ENCODE data around the gene KNG1.
A peak's percentile ranks its signal among the peaks of the same experiment; 100 is the strongest.

The KNG1 gene

DNA sequence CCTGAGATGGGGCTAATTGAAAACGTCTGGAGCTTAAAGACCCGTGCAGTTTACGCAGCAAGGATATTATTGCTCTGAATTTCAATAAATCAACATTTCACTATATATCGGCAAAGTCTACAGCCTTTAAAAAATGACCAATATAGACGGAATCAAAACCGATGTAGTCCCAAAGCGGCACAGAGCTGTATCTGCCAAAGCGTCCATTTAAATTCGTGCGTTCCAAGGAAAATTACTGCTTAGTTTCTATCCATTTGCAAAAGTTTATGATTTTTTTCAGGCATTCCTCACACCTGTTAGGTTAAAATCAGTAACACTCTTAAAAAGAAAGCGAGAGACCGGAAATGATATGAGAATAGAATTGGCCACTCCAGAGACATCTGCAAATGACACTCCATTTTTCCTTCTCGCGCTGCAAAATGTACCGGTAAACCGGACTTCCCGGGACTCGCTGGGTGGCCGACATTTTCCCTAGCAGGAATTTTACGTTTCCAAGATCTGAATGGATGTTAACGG is 65.4 kb downstream of the KNG1 start:
- no peak for DNase-seq

DNA sequence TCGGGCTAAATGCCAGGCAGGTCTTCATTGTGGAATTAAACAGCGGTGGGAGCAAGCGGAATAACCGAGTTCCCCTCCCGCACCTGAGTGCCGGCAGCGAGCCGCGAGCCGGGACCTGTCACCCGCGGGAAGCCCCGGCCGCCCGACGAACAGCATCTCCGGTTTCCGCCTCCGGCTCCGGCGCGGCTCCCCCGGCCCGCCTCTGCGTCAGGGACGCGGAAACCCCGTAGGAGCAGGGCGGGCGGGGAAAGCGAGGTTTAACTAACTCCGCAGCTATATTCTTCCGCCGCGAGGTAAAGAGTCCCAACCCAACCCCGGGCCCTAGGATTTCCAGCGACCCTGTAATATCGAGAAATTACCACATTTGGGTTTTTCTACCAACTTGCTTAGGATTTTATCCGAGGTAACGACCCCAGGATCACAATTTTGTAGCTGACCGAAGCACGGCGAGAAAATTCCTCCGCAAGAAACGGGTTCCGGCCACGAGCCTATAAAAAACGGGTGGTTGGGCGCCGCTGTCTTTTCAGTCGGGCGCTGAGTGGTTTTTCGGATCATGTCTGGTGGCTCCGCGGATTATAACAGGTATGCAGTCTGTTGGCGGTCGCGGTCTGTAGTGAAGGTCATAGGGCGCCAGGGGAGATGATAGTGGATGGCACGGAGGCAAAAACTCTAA is 66.0 kb downstream of the KNG1 start, which contains the start of gene EIF4A2:
TSS of gene EIF4A2 (plus strand) at position 520 of the 673 bp plus-strand sequence. CDS start at position 554, 34 bp downstream.
- peak; percentile 84 for DNase-seq

DNA sequence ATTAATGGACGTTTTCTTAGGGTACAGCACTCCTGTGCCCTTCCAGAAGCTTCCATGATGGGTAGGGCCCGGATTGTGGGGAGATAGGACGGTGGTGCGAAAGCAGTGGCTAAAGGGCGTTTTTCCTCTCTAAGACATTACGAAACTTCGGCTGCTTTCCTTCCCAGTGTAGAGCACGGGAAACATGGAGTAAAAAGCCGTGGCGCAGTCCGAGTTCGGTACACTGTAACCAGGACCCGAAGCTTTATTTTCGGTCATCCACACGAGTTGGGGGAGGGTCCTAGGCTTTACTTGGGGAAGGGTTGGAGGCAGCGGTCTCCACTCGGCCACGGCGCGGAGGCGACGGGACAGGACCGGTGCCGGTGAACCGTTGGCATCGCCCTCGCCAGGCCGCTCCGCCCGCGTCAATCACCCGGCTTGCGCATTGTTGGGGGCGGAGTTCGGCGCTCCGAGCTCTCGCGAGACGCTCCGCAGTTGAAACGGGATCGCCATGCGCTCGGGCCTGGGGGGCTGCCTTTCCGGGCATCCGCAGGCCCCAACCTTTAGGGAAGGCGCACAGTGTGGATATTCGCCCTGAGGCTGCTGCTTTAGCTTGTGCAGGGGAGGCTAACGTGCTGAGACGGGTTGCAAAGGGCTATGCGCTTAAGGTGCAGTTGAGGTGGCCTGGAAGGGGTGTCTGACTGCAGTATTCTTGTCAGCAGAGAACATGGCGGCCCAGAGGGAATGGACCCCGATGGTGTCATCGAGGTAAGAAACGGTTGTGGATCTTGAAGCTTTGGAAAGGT is 66.8 kb downstream of the KNG1 start:
- DNase-seq, result peak; percentile 45

DNA sequence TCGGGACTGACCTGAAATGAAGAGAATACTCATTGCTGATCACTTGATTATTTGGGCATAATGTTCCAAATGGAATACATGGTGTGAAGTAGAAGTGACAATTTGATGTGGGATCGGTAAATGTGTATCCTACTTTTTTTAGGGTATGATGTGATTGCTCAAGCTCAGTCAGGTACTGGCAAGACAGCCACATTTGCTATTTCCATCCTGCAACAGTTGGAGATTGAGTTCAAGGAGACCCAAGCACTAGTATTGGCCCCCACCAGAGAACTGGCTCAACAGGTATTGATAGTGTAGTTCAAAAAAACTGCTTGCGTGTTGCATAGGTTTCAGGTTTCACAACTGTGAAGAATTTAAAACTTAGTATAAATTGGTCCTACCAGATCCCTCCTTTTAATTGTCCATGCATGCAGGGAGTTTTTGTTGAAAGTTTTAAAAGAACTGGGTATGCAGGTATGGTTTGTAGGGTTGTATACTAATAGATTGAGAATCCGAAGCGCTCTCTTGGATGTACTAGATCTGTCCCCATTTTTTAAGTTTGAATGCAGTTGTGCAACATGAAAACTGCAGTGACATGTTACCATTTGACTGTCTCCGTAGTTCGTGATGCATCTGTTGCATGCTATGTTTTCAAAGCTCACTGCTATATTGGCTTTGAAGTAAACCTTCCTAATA is 67.8 kb downstream of the KNG1 start:
- no peak for DNase-seq

DNA sequence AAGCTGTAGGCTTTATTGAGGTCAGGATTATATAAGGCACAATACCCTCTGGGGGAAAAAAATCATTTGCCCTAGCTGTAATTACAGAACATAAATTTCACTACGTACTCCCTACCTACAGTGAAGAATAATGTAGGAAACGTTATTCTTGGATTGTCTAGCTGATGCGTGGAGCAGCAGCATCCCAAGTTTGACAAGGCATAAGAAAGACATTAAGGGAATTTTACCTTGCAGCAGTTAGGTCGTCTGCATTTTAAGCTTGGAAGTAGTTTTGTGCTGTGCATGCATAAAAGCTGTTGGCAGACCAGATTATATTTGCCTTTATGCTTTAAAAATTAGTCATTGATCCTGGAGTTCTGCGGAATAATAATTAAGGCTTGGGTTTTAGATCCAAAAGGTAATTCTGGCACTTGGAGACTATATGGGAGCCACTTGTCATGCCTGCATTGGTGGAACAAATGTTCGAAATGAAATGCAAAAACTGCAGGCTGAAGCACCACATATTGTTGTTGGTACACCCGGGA is 68.4 kb downstream of the KNG1 start:
- no peak for DNase-seq

DNA sequence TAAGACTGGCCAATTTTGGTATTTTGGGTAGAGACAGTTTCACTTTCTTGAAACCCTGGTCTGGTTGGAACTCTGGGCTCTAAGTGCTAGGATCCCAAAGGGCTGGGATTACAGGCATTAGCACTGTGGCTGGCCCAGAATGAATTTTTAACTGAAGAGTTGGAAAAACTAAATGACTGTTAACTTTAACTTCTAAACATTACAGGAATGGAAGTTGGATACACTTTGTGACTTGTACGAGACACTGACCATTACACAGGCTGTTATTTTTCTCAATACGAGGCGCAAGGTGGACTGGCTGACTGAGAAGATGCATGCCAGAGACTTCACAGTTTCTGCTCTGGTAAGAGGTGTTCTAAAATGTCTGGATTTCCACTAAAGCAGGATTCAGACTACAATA is 69.8 kb downstream of the KNG1 start:
- DNase-seq, result no peak

DNA sequence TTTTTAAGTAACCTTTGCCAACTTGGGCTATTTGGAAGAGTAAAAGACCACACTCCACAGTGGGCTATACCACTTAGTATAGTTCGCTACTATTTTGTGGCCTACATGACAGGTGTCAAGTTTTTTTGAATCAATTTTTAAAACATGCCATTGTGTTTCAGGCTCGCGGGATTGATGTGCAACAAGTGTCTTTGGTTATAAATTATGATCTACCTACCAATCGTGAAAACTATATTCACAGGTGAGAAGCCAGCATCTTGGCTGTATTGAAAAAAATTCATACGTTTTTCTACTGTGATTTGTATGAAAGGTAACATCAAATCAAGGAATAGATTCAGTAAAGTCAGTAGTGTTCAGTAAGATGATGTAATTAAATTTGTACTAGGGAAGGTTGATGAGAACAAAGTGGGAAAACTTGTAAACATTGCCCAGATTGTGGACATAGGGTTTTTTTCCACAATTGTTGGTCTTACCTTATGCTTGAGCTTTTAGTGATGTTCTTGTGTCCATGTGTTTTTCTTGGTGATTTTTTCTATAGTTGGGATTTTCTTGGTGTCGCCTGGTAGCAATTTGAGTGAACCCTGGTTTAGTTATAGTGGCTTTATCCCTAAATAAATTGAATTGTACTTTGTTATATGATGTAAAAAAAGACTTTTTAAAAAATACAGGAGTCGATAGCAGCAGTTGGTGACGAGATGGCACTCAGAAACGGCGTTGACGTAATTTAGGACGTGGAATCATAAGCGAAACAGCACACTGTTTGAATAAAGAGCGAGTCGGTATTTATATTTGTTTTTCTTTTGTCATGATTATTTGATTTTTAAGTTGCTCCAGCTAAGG is 70.7 kb downstream of the KNG1 start:
- no peak for DNase-seq

DNA sequence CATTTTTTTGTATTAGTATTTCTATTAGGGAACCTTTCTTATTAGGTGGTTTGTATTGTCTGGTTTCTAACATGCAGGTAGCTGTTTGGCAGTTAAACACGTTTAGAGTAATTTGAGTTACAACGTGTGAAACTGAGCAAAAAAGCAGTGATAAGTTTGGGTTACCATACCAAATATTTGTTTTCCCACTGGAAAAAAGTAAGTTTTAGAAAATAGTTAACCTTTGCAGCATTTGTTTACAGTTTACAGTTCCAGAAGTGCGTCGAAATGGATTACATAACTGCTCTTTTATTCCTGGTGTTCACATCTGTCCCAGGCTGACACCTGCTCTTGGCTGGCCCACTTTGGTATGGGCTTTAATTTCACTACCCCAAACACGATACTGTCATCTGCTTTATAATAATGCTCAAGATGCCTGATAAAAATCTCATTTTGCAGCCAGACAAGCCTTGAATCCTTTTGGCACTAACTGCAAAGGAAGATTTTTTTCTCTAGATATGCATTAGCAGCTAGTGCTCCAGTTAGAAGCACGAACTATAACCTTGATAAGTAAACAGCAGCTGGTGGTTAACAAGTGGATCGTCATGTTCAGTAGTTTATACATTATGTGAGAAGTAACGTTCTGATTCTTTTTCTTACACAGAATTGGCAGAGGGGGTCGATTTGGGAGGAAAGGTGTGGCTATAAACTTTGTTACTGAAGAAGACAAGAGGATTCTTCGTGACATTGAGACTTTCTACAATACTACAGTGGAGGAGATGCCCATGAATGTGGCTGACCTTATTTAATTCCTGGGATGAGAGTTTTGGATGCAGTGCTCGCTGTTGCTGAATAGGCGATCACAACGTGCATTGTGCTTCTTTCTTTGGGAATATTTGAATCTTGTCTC is 71.6 kb downstream of the KNG1 start:
- DNase-seq, result no peak

DNA sequence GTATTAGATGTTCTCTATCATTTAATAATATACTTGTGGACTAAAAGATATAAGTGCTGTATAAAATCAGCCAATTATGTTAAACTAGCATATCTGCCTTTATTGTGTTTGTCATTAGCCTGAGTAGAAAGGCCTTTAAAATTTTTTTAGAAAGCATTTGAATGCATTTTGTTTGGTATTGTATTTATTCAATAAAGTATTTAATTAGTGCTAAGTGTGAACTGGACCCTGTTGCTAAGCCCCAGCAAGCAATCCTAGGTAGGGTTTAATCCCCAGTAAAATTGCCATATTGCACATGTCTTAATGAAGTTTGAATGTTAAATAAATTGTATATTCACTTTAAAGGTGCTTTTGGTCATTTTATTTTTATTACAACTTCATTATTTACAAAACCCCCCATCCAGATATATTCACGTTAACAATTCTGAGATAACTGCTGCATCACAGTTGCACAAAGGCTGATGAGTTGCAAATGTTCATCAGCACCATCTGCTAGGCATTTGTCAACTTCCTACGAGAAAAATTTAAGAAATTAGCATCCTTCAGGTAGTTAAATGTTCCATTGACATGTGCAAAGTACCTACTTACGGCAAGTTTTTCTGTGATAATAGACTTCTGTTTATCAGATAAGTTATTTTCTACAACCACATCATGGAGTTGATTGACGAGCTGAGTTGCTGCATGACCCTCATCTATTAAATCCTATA is 72.5 kb downstream of the KNG1 start:
- no peak for DNase-seq

DNA sequence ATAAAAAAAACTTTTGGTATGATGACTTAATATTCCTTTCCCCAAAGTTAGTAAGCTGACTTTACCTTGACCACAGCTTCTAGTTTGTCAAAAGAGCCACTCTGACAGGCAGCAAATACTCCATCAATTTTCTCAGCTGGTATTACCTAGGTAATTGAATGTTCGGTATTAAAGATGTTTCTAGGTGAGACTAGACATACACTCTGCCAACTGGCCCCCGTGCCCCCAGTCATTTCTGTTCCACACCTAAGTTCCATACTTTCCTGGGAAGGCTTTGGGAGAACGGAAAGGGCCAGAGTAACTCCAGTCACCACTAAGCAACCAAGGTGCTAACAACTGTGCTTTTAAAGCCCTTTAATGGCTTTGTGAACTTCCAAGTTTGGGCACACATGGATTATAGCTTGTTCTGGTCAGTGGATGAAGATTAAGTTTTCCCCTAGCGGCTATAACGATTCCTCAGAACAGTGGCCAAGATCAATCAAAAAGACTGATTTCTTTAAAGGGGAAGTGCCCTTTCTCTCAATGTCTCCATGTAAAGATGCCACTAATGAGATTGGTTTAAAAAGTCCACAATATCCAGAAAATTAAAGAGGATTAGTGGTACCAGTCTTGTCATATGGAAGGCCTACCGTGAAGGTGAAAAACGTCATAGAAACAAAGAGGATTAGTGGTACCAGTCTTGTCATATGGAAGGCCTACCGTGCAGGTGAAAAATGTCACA is 73.3 kb downstream of the KNG1 start:
- DNase-seq, result no peak

Measured in NCI-H526 treated with DMSO at 0.1 percent for 48 hours (cell line).